Measurements from ENCODE around the gene KCNAB3. TPM values are rescaled to one million over a fixed set of nuclear protein-coding genes. Genes with fewer than 3 reads are reported as not detected.

Gene KCNAB3
- total and polyA plus RNA-seq, 2 donors (not counting 1 experiment from before 2014, with no cell fraction given) = 0.33 to 0.69 TPM

- no peak for DNase-seq (ENCODE audit: low read depth in 2 of 2)
- H3K79me2 ChIP-seq (ENCODE audit: control insufficient read depth, insufficient read depth, low read length) = no peaks in the 10 kb centered on the region
- H3K4me3 ChIP-seq (replicated peaks in 1 of 4; ENCODE audit: control extremely low read depth in 1 of 4, insufficient read depth in 1 of 4, low read depth in 3 of 4, low read length in 4 of 4) = no peak overlapping the region
- peaks cover 25% of the 10 kb centered on the region for H3K36me3 ChIP-seq (ENCODE audit: control insufficient read depth, insufficient read depth, low read length)
- no peak overlapping the region for H3K4me2 ChIP-seq (ENCODE audit: extremely low read depth, insufficient read depth, low read length)
- no peak overlapping the region for H3K9ac ChIP-seq (ENCODE audit: insufficient read depth, low read length)
- H4K20me1 ChIP-seq (ENCODE audit: control insufficient read depth, extremely low read depth, insufficient read depth, low read length) = no peaks in the 10 kb centered on the region
- H2AFZ ChIP-seq (ENCODE audit: low read length) = no peak overlapping the region
- H3K27ac ChIP-seq (ENCODE audit: insufficient read depth, low read length) = no peak overlapping the region
- H3K9me3 ChIP-seq (ENCODE audit: control insufficient read depth, insufficient read depth, low read depth, low read length) = no peaks in the 10 kb centered on the region
- TF ChIP-seq CTCF (conservative IDR thresholded peaks at IDR 0.05 in 1 of 2, IDR thresholded peaks at IDR 0.05 in 1 of 2; ENCODE audit: low read depth in 1 of 2, low read length in 2 of 2) = no peak
- TF ChIP-seq EZH2 (IDR thresholded peaks at IDR 0.05; ENCODE audit: low read length, missing control alignments) = no peak
- no peaks in the 10 kb centered on the region for H3K27me3 ChIP-seq (ENCODE audit: control insufficient read depth, insufficient read depth, low read length)
- peaks cover 5% of the 10 kb centered on the region for H3K4me1 ChIP-seq (ENCODE audit: control insufficient read depth, extremely low read depth, insufficient read depth, low read length)
Measured at GRCh38 chr17:7911116-7911515, 18.5 kb downstream of the KCNAB3 start.

DNA sequence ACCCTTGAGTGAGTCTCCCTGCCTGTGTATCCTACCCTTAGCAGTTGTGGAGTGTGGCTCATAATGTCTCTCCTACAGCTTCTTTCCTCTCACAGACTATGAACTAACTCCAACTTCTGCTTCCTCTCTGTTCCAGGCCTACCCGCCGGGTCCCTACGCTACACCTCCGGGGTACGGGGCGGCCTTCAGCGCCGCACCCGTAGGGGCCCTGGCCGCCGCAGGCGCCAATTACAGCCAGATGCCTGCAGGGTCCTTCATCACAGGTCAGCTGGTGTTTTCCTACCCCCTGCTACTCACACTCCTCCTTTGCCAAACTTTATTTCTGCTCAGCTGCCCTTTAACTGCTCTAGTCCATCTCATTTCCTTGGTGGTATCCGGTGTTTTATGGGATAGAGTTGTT lies 18.9 kb downstream of the KCNAB3 start:
- Histone ChIP-seq H3K27ac (ENCODE audit: insufficient read depth, low read length) (no peak overlapping the region), H3K79me2 (ENCODE audit: control insufficient read depth, insufficient read depth, low read length) (no peaks in the 10 kb centered on the region), H2AFZ (ENCODE audit: low read length) (no peak overlapping the region), H3K36me3 (ENCODE audit: control insufficient read depth, insufficient read depth, low read length) (peaks cover 28% of the 10 kb centered on the region), H3K27me3 (ENCODE audit: control insufficient read depth, insufficient read depth, low read length) (no peaks in the 10 kb centered on the region), H3K9me3 (ENCODE audit: control insufficient read depth, insufficient read depth, low read depth, low read length) (no peaks in the 10 kb centered on the region), H4K20me1 (ENCODE audit: control insufficient read depth, extremely low read depth, insufficient read depth, low read length) (no peaks in the 10 kb centered on the region), H3K4me3 (replicated peaks in 1 of 4; ENCODE audit: control extremely low read depth in 1 of 4, insufficient read depth in 1 of 4, low read depth in 3 of 4, low read length in 4 of 4) (no peak overlapping the region), H3K4me2 (ENCODE audit: extremely low read depth, insufficient read depth, low read length) (no peak overlapping the region), H3K9ac (ENCODE audit: insufficient read depth, low read length) (no peak overlapping the region), H3K4me1 (ENCODE audit: control insufficient read depth, extremely low read depth, insufficient read depth, low read length) (peaks cover 5% of the 10 kb centered on the region)
- TF ChIP-seq CTCF (conservative IDR thresholded peaks at IDR 0.05 in 1 of 2, IDR thresholded peaks at IDR 0.05 in 1 of 2; ENCODE audit: low read depth in 1 of 2, low read length in 2 of 2) (no peak), EZH2 (IDR thresholded peaks at IDR 0.05; ENCODE audit: low read length, missing control alignments) (no peak)
- DNase-seq (ENCODE audit: low read depth in 2 of 2) = no peak

GRCh38 chr17:7910281-7910680 lies 19.4 kb downstream of the KCNAB3 start:
- no peaks in the 10 kb centered on the region for H3K27me3 ChIP-seq (ENCODE audit: control insufficient read depth, insufficient read depth, low read length)
- no peak overlapping the region for H3K27ac ChIP-seq (ENCODE audit: insufficient read depth, low read length)
- no peak for TF ChIP-seq CTCF (conservative IDR thresholded peaks at IDR 0.05 in 1 of 2, IDR thresholded peaks at IDR 0.05 in 1 of 2; ENCODE audit: low read depth in 1 of 2, low read length in 2 of 2)
- no peak for TF ChIP-seq EZH2 (IDR thresholded peaks at IDR 0.05; ENCODE audit: low read length, missing control alignments)
- no peak for DNase-seq (ENCODE audit: low read depth in 2 of 2)
- no peaks in the 10 kb centered on the region for H3K9me3 ChIP-seq (ENCODE audit: control insufficient read depth, insufficient read depth, low read depth, low read length)
- no peaks in the 10 kb centered on the region for H4K20me1 ChIP-seq (ENCODE audit: control insufficient read depth, extremely low read depth, insufficient read depth, low read length)
- peaks cover 5% of the 10 kb centered on the region for H3K4me1 ChIP-seq (ENCODE audit: control insufficient read depth, extremely low read depth, insufficient read depth, low read length)
- H3K4me2 ChIP-seq (ENCODE audit: extremely low read depth, insufficient read depth, low read length) = no peak overlapping the region
- no peak overlapping the region for H2AFZ ChIP-seq (ENCODE audit: low read length)
- no peak overlapping the region for H3K9ac ChIP-seq (ENCODE audit: insufficient read depth, low read length)
- no peak overlapping the region for H3K4me3 ChIP-seq (replicated peaks in 1 of 4; ENCODE audit: control extremely low read depth in 1 of 4, insufficient read depth in 1 of 4, low read depth in 3 of 4, low read length in 4 of 4)
- H3K79me2 ChIP-seq (ENCODE audit: control insufficient read depth, insufficient read depth, low read length) = no peaks in the 10 kb centered on the region
- peaks cover 32% of the 10 kb centered on the region for H3K36me3 ChIP-seq (ENCODE audit: control insufficient read depth, insufficient read depth, low read length)
